Umbilical cord (tissue), 2 donors: ENCODE measurements around the gene CD52. TPM values are rescaled to one million over a fixed set of nuclear protein-coding genes. Genes with fewer than 3 reads are reported as not detected.
A peak's percentile ranks its signal among the peaks of the same experiment; 100 is the strongest.

Experiments used
- DNase-seq: peaks from one replicate; pipeline ENCODE4 v3.0.0-alpha.2; 2015; ENCODE audit warnings: low spot score
- total RNA-seq: library from RNA; depleted of rRNA; stranded (reverse); fragments of >200 nt; gene quantifications from one replicate; pipeline ENCODE4 v1.2.3, GENCODE V29; 2014; ENCODE audit warnings: low replicate concordance; ENCODE audit not compliant: insufficient read depth

The CD52 gene
- not detected for total RNA-seq

GRCh38 chr1:26317612-26318337, at the start of gene CD52:
Gene CD52, plus strand, starts transcription at chr1:26317958. Its CDS starts 60 bp downstream, at chr1:26318018.
- DNase-seq = no peak

- DNase-seq = no peak
These were observed 49.2 kb upstream of the CD52 start for GRCh38 chr1:26268290-26269197.

GRCh38 chr1:26269198-26269550, 48.6 kb upstream of the CD52 start:
- no peak for DNase-seq

GRCh38 chr1:26274801-26275425, 42.8 kb upstream of the CD52 start:
- DNase-seq = no peak

GRCh38 chr1:26275580-26276431, 42.0 kb upstream of the CD52 start:
- DNase-seq = peak; percentile 96

GRCh38 chr1:26276432-26276838, 41.3 kb upstream of the CD52 start:
- DNase-seq = no peak

GRCh38 chr1:26277261-26277661, 40.5 kb upstream of the CD52 start:
- no peak for DNase-seq

GRCh38 chr1:26277719-26278118, 40.0 kb upstream of the CD52 start:
- no peak for DNase-seq

- DNase-seq = peak; percentile 97
These were observed 39.5 kb upstream of the CD52 start for GRCh38 chr1:26278303-26278702.

- peak; percentile 71 for DNase-seq
These were observed 38.9 kb upstream of the CD52 start for GRCh38 chr1:26278724-26279455.

- DNase-seq = peak; percentile 90
These were observed 38.1 kb upstream of the CD52 start, which contains the start of gene SH3BGRL3 for GRCh38 chr1:26279456-26280332. Gene SH3BGRL3, plus strand, starts transcription at chr1:26280086. Its CDS starts 70 bp downstream, at chr1:26280156.

- DNase-seq = peak; percentile 48
These were observed 37.3 kb upstream of the CD52 start for GRCh38 chr1:26280333-26281042.

- no peak for DNase-seq
These were observed 36.4 kb upstream of the CD52 start for GRCh38 chr1:26281091-26281958.

- DNase-seq = peak; percentile 70
These were observed 35.8 kb upstream of the CD52 start for GRCh38 chr1:26281971-26282370.

GRCh38 chr1:26282401-26282918, 35.3 kb upstream of the CD52 start:
- no peak for DNase-seq

GRCh38 chr1:26283279-26283853, 34.4 kb upstream of the CD52 start:
- DNase-seq = no peak
